ENCODE results near the gene MICAL2.

GRCh38 chr11:12123799-12124198, 13.4 kb downstream of the MICAL2 start:
- no peak for TF ChIP-seq REST (IDR thresholded peaks at IDR 0.05; ENCODE audit: insufficient read depth in 1 of 2, low read depth in 2 of 2, low read length in 2 of 2)
- no peak for TF ChIP-seq TAF1 (IDR thresholded peaks at IDR 0.05; ENCODE audit: borderline replicate concordance, insufficient read depth, low read length)
- no peak for TF ChIP-seq SIN3A (IDR thresholded peaks at IDR 0.05; ENCODE audit: borderline replicate concordance, insufficient read depth, low read length)
- TF ChIP-seq POLR2AphosphoS5 (IDR thresholded peaks at IDR 0.05; ENCODE audit: low read depth, low read length) = no peak
- no peak for TF ChIP-seq FOXP2 (optimal IDR thresholded peaks at IDR 0.05; ENCODE audit: borderline replicate concordance, extremely low read depth, extremely low read length, insufficient read depth)

All from PFSK-1 (cell line).